Osteocyte (in vitro differentiated cells): Measurements from ENCODE around the gene HINFP. TPM values are rescaled to one million over a fixed set of nuclear protein-coding genes. Genes with fewer than 3 reads are reported as not detected.
A peak's percentile ranks its signal among the peaks of the same experiment; 100 is the strongest.

ENCODE experiments used
- DNase-seq: peaks from one replicate; pipeline ENCODE4 v3.0.0; 2021; ENCODE audit warnings: mixed read lengths; ENCODE audit not compliant: unreplicated experiment; ENCODE audit errors: extremely low spot score
- H3K27ac Mint-ChIP-seq: one replicate; pipeline ENCODE4 v1.8.0; 2021; ENCODE audit warnings: mild to moderate bottlenecking, mixed read lengths; ENCODE audit not compliant: unreplicated experiment
- H3K27me3 Mint-ChIP-seq: one replicate; pipeline ENCODE4 v1.8.0; 2021; ENCODE audit warnings: mixed read lengths; ENCODE audit not compliant: unreplicated experiment
- H3K36me3 Mint-ChIP-seq: one replicate; pipeline ENCODE4 v1.8.0; 2021; ENCODE audit warnings: mixed read lengths; ENCODE audit not compliant: unreplicated experiment
- H3K4me1 Mint-ChIP-seq: one replicate; pipeline ENCODE4 v1.8.0; 2021; ENCODE audit warnings: mixed read lengths; ENCODE audit not compliant: unreplicated experiment
- H3K4me3 Mint-ChIP-seq: one replicate; pipeline ENCODE4 v1.8.0; 2021; ENCODE audit warnings: mild to moderate bottlenecking, moderate library complexity, mixed read lengths; ENCODE audit not compliant: unreplicated experiment
- H3K9me3 Mint-ChIP-seq: one replicate; pipeline ENCODE4 v1.8.0; 2021; ENCODE audit warnings: mixed read lengths; ENCODE audit not compliant: unreplicated experiment
- total RNA-seq: library from RNA; stranded (reverse); gene quantifications from 2 replicates; pipeline ENCODE4 v1.2.1, GENCODE V29; 2021
- TF ChIP-seq, protein P1 (sequence below): fragments of 200-600 bp; sonication (generic); IDR thresholded peaks from 2 replicates; pipeline ENCODE4 v1.5.0; 2021; ENCODE audit warnings: antibody characterized with exemption, mild to moderate bottlenecking, moderate library complexity

HINFP gene
- total RNA-seq, 1 donor from 2014 or later = 26.1 TPM

DNA sequence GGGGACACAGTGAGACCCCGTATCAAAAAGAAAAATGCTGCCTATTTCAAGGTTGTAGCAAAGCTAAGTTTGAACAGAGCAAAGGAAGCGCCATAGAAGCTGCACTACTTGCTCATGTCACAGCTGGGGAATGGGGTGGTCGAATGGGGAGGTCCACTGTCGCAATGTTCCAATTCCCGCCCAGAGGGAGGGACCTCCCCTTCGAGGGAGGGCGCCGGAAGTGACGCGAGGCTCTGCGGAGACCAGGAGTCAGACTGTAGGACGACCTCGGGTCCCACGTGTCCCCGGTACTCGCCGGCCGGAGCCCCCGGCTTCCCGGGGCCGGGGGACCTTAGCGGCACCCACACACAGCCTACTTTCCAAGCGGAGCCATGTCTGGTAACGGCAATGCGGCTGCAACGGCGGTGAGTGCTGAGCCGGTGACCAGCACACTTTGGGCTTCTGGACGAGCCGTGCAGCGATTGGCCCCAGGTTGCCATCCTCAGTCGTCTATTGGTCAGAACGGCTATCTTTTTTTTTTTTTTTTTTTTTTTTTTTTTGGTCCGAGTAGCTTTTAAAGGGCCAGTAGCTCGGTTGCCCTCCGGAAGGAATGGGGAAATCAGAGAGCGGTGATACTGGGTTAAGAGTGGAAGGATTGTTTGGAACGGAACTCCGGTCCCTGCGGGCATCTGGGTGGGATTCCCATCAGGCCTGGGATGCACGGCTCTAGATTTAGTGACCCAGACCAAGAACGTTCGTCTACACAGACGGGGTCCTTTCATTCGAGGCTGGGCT lies 36.5 kb upstream of the HINFP start, which contains the start of gene HMBS:
Gene HMBS, plus strand, starts transcription at position 219 of the 774 bp plus-strand sequence. Its CDS starts 153 bp downstream, at position 372.
- Mint-ChIP-seq H3K4me1 (peaks cover 14% of the 10 kb centered on the region), H3K9me3 (no peaks in the 10 kb centered on the region), H3K4me3 (peak within 1 kb of the TSS; percentile 92), H3K36me3 (peaks cover 20% of the 10 kb centered on the region), H3K27me3 (no peaks in the 10 kb centered on the region), H3K27ac (peak within 1 kb of the TSS; percentile 96)
- DNase-seq = peak; percentile 95
- TF ChIP-seq, protein P1, sequence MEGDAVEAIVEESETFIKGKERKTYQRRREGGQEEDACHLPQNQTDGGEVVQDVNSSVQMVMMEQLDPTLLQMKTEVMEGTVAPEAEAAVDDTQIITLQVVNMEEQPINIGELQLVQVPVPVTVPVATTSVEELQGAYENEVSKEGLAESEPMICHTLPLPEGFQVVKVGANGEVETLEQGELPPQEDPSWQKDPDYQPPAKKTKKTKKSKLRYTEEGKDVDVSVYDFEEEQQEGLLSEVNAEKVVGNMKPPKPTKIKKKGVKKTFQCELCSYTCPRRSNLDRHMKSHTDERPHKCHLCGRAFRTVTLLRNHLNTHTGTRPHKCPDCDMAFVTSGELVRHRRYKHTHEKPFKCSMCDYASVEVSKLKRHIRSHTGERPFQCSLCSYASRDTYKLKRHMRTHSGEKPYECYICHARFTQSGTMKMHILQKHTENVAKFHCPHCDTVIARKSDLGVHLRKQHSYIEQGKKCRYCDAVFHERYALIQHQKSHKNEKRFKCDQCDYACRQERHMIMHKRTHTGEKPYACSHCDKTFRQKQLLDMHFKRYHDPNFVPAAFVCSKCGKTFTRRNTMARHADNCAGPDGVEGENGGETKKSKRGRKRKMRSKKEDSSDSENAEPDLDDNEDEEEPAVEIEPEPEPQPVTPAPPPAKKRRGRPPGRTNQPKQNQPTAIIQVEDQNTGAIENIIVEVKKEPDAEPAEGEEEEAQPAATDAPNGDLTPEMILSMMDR = no peak

DNA sequence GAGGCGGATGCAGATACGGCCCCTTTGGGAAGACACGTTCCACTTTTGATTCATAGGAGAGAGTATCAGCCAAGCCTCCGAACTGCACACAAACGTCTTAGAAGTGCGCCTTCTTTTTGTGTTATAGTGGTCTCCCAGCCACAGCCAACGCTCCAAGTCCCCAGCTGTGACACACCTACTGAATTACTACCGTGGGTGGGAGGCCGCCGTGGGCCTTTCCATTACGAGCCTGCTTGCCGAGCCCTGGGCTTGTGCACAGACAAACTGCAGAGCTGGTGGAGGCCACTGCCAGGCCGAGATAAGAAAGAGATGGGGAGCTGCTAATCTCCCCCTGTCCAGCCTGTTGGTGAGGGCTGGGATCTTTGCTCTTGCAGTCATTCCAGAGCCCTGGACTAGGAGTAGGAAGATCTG lies 35.9 kb upstream of the HINFP start:
- peak overlapping the region; percentile 96 for H3K27ac Mint-ChIP-seq
- no peaks in the 10 kb centered on the region for H3K27me3 Mint-ChIP-seq
- no peaks in the 10 kb centered on the region for H3K9me3 Mint-ChIP-seq
- H3K4me3 Mint-ChIP-seq = peak overlapping the region; percentile 92
- H3K4me1 Mint-ChIP-seq = peaks cover 14% of the 10 kb centered on the region
- no peak for DNase-seq
- H3K36me3 Mint-ChIP-seq = peaks cover 16% of the 10 kb centered on the region
- TF ChIP-seq, protein P1 = no peak

DNA sequence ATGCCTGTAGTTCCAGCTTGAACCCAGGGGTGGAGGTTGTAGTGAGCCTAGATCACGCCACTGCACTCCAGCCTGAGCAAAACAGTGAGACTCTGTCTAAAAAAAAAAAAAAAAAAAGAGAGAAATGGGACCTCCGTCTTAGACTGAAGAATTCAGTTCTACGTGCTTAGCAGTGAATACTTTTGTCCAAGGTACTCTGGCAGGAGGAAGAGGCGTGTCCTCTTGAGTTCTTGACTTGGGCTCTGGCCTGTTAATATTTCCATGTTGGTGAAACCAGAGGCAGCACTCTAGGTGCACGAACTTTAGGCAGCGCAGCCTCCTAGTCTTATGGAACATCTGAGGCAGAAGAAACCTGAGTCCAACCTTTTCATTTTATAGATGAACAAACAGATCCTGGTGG lies 34.3 kb upstream of the HINFP start:
- no peak for DNase-seq
- Mint-ChIP-seq H3K4me3 (peak overlapping the region; percentile 26), H3K9me3 (no peaks in the 10 kb centered on the region), H3K4me1 (peaks cover 20% of the 10 kb centered on the region), H3K27me3 (no peaks in the 10 kb centered on the region), H3K36me3 (peaks cover 4% of the 10 kb centered on the region), H3K27ac (no peak overlapping the region)
- TF ChIP-seq, protein P1 = no peak

DNA sequence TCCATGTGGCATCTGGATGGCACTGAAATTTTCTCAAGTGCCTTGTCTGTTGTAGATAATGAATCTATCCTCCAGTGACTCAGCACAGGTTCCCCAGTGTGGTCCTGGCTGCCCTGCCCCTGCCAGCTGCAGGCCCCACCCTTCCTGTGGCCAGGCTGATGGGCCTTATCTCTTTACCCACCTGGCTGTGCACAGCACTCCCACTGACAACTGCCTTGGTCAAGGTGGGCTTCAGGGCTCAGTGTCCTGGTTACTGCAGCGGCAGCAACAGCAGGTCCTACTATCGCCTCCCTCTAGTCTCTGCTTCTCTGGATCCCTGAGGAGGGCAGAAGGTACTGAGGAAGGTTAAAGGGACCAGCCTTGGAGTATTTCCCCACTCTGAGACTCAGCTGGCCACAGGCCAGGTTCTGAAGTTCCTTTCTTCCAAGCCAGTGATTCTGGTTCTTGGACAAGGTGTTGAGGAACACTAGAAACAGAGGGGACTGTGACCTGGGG lies 33.6 kb upstream of the HINFP start:
- Mint-ChIP-seq H3K27me3 (no peaks in the 10 kb centered on the region), H3K36me3 (no peaks in the 10 kb centered on the region), H3K4me1 (peaks cover 27% of the 10 kb centered on the region), H3K27ac (no peak overlapping the region), H3K9me3 (no peaks in the 10 kb centered on the region), H3K4me3 (no peak overlapping the region)
- TF ChIP-seq, protein P1 = no peak
- no peak for DNase-seq

DNA sequence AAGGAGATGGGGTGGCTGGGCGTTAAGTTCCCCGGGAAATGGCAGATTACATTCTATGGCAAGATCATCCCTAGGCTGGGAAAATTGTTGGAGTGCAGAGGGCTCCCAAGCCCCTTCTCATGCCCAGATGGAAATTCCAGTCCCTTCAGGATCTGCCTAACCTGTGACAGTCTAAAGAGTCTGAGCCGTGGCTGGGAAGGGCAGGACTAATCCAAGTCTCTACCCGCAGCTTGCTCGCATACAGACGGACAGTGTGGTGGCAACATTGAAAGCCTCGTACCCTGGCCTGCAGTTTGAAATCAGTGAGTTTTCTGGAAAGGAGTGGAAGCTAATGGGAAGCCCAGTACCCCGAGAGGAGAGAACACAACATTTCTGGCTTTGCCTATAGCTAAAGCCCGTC lies 33.0 kb upstream of the HINFP start:
- Mint-ChIP-seq H3K4me1 (peaks cover 32% of the 10 kb centered on the region), H3K27ac (peak overlapping the region; percentile 4), H3K4me3 (no peak overlapping the region)

More for the DNA sequence above, 33.0 kb upstream of the HINFP start:
- no peaks in the 10 kb centered on the region for H3K9me3 Mint-ChIP-seq
- no peak for DNase-seq
- TF ChIP-seq, protein P1 = no peak
- H3K36me3 Mint-ChIP-seq = no peaks in the 10 kb centered on the region
- no peaks in the 10 kb centered on the region for H3K27me3 Mint-ChIP-seq
